Natural killer cell (primary cell): Measurements from ENCODE around the gene LRRC73. TPM values are rescaled to one million over a fixed set of nuclear protein-coding genes. Genes with fewer than 3 reads are reported as not detected.

Source experiments
- ATAC-seq, 3 donors: fragments of 150-1000 bp in 2 of 3; fragments of 200-7000 bp in 1 of 3; cut with Tn5 transposase; 1 replicate in 1 of 3; 2 replicates in 2 of 3; pipeline ENCODE4 v1.10.0; 2021; ENCODE audit warnings: mild to moderate bottlenecking in 2 of 3, moderate library complexity in 2 of 3
- DNase-seq, 2 donors: peaks; one replicate each; pipeline versions ENCODE4 v3.0.0 to v3.0.0-alpha.2; 2013 to 2021; ENCODE audit warnings: mixed read lengths in 1 of 2
- H3K27ac ChIP-seq: one replicate; pipeline ENCODE4 v1.5.1; 2013; ENCODE audit warnings: mild to moderate bottlenecking, low read length
- H3K27me3 ChIP-seq: one replicate; pipeline ENCODE4 v1.6.1; 2013; ENCODE audit warnings: low read length; ENCODE audit not compliant: control insufficient read depth, insufficient read depth
- H3K36me3 ChIP-seq: one replicate; pipeline ENCODE4 v1.6.1; 2013; ENCODE audit warnings: low read length; ENCODE audit not compliant: control insufficient read depth, insufficient read depth
- H3K4me1 ChIP-seq: one replicate; pipeline ENCODE4 v1.6.1; 2013; ENCODE audit warnings: low read length; ENCODE audit not compliant: control insufficient read depth, insufficient read depth
- H3K4me3 ChIP-seq: one replicate; pipeline ENCODE4 v1.5.1; 2013; ENCODE audit warnings: low read length
- H3K9me3 ChIP-seq: one replicate; pipeline ENCODE4 v1.6.1; 2013; ENCODE audit warnings: low read length; ENCODE audit not compliant: control insufficient read depth, insufficient read depth
- H3K27ac Mint-ChIP-seq, 2 donors: one replicate each; pipeline ENCODE4 v1.8.0; 2022; ENCODE audit warnings: mild to moderate bottlenecking in 2 of 2, mixed read lengths in 2 of 2, moderate library complexity in 1 of 2
- H3K27me3 Mint-ChIP-seq, 2 donors: one replicate each; pipeline ENCODE4 v1.8.0; 2022; ENCODE audit warnings: low read depth in 2 of 2, mixed read lengths in 2 of 2
- H3K36me3 Mint-ChIP-seq: one replicate; pipeline ENCODE4 v1.8.0; 2022; ENCODE audit warnings: mixed read lengths
- H3K4me1 Mint-ChIP-seq, 2 donors: one replicate each; pipeline ENCODE4 v1.8.0; 2022; ENCODE audit warnings: mixed read lengths in 2 of 2
- H3K4me3 Mint-ChIP-seq: one replicate; pipeline ENCODE4 v1.8.0; 2022; ENCODE audit warnings: mild to moderate bottlenecking, moderate library complexity, mixed read lengths
- H3K9me3 Mint-ChIP-seq, 2 donors: one replicate each; pipeline ENCODE4 v1.8.0; 2022; ENCODE audit warnings: mixed read lengths in 2 of 2
- WGBS: methylation state at CpG from one replicate; pipeline ENCODE4 v1.1.7; 2013; ENCODE audit warnings: missing lambda C conversion rate; ENCODE audit not compliant: insufficient coverage; 5-methylcytosine and 5-hydroxymethylcytosine counted together
- intact Hi-C: fragments of 100-400 bp; cut with micrococcal nuclease; formaldehyde crosslinking; loops from one replicate; pipeline ENCODE4 v1.14.2; 2022
- total RNA-seq, 4 donors: library from RNA; stranded (reverse); fragments of 120-200 nt in 1 of 4; gene quantifications; one replicate each; pipeline versions ENCODE4 v1.2.3 to v1.2.4, GENCODE V29; 2013 to 2022
- TF ChIP-seq, protein P1 (sequence below): fragments of 200-600 bp; IDR thresholded peaks from one replicate; pipeline ENCODE4 v1.8.0; 2022; ENCODE audit warnings: antibody characterized with exemption

The LRRC73 gene
- total RNA-seq, 3 donors from 2014 or later (not counting 1 experiment from before 2014, with no cell fraction given), result 0.24 to 0.68 (median 0.45) TPM

DNA sequence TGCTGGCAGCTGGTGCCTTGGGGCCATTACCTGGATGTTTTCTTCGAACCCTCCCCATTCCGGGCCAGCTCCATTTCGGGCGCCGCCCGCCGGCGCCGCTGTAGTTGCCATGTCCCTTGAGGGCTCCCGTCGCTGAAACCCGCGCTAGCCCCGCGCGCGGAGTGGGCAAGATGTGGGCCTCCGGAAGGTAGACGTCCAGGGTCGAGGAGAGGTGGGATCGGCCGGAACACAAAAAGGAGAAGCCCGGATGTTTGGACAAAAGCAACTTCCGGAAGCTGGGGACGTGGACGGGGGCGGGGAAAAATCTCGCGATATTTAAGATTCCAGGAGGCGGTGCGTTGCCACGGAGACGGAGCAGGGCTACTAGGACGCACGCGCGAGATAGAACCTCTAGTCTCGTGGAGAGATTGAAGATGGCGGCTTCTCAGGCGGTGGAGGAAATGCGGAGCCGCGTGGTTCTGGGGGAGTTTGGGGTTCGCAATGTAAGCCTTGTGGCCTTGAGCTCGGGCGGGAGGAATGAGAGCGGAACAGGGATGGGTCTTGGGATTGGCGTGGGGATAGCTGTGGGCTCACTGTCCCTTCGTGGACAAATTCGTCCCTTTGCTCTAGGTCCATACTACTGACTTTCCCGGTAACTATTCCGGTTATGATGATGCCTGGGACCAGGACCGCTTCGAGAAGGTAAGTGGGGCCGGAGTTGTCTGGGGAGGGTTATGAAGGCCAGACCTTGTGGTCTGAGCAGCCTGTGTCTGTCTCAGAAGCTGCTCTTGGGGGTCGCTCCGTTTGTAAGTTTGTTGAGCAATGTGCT is 6.8 kb upstream of the LRRC73 start, which contains the start of the genes POLR1C and YIPF3:
Gene POLR1C (plus strand): TSS at position 393 of the 808 bp plus-strand sequence. CDS start 21 bp downstream, at position 414.
Gene YIPF3 (minus strand): TSS at position 230 of the 808 bp plus-strand sequence. CDS start 119 bp downstream, at position 111.
- peak within 1 kb of the TSS; percentile 62 for H3K27ac ChIP-seq
- ATAC-seq (peak; percentile 94 to 95 (median 95)), DNase-seq (peak; percentile 95 to 99)
- H3K9me3 Mint-ChIP-seq, result no peaks in the 10 kb centered on the region
- peaks cover 56% of the 10 kb centered on the region for H3K36me3 ChIP-seq
- no peaks in the 10 kb centered on the region for H3K9me3 ChIP-seq
- 0% methylated on average over 57 of the region's 57 CpGs for WGBS
- H3K4me1 Mint-ChIP-seq, result peaks cover 1 to 14% of the 10 kb centered on the region in 2 donors
- H3K4me1 ChIP-seq, result peaks cover 26% of the 10 kb centered on the region
- H3K36me3 Mint-ChIP-seq, result peaks cover under 1% of the 10 kb centered on the region
- no peaks in the 10 kb centered on the region for H3K27me3 ChIP-seq
- no peaks in the 10 kb centered on the region for H3K27me3 Mint-ChIP-seq
- intact Hi-C loops, result loop anchor here (1.0 to 10.0 kb wide), 4 partner anchors 40 to 152 kb away; partner anchors contain the start of genes ABCC10, POLH, TJAP1 and XPO5
- H3K4me3 Mint-ChIP-seq, result no peak within 1 kb of the TSS
- no peak within 1 kb of the TSS for H3K27ac Mint-ChIP-seq
- H3K4me3 ChIP-seq, result peak within 1 kb of the TSS; percentile 86
- TF ChIP-seq, protein P1, sequence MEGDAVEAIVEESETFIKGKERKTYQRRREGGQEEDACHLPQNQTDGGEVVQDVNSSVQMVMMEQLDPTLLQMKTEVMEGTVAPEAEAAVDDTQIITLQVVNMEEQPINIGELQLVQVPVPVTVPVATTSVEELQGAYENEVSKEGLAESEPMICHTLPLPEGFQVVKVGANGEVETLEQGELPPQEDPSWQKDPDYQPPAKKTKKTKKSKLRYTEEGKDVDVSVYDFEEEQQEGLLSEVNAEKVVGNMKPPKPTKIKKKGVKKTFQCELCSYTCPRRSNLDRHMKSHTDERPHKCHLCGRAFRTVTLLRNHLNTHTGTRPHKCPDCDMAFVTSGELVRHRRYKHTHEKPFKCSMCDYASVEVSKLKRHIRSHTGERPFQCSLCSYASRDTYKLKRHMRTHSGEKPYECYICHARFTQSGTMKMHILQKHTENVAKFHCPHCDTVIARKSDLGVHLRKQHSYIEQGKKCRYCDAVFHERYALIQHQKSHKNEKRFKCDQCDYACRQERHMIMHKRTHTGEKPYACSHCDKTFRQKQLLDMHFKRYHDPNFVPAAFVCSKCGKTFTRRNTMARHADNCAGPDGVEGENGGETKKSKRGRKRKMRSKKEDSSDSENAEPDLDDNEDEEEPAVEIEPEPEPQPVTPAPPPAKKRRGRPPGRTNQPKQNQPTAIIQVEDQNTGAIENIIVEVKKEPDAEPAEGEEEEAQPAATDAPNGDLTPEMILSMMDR, result no peak

DNA sequence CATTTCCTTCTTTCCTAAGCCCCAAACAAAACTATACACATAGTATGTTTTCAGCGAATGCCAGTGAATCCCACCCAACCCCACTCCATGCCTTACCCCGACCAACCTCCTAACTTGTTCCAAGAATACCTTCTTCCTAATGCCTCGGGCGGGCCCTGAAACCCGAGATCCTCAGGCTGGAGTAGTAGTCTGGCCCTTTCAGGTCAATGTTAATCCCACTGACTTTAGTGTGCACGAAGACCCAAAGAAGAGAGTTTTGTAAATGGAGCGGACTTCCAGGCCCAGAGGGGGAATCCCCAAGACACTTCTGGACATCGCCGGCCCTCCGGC is 6.2 kb upstream of the LRRC73 start:
- no peaks in the 10 kb centered on the region for H3K27me3 Mint-ChIP-seq

DNA sequence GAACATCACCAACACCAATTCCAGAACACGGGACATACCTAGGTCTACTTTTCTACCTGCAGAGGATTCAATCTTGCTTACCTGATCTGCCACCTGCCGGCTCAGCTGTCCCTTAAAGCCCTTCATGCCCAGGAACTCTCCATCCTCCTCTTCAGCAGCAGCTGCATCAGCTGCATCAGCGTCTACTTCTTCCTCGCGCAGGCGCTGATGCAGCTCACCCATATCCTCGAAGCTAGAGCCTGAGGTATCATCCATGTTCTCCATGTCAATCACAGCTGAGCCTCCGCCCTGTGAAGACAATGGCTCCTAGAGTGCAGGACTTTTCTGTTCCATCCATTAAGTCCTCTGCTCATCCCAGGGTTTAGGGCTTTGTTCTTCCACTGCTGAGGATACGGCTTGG is 5.7 kb upstream of the LRRC73 start:
- no peak overlapping the region for H3K27ac ChIP-seq
- peaks cover 56% of the 10 kb centered on the region for H3K36me3 ChIP-seq
- H3K4me3 ChIP-seq, result peak overlapping the region; percentile 86
- no peak for DNase-seq
- H3K4me1 ChIP-seq, result peaks cover 27% of the 10 kb centered on the region
- Mint-ChIP-seq H3K4me1 (peaks cover 7 to 14% of the 10 kb centered on the region in 2 donors), H3K9me3 (no peaks in the 10 kb centered on the region), H3K27ac (no peak overlapping the region), H3K36me3 (peaks cover 6% of the 10 kb centered on the region), H3K27me3 (no peaks in the 10 kb centered on the region), H3K4me3 (no peak overlapping the region)
- no peaks in the 10 kb centered on the region for H3K9me3 ChIP-seq
- 89% methylated on average over 9 of the region's 9 CpGs for WGBS
- no peaks in the 10 kb centered on the region for H3K27me3 ChIP-seq
- intact Hi-C loops, result loop anchor here (5.0 to 10.0 kb wide), 3 partner anchors 39 to 151 kb away; partner anchors contain the start of genes POLH, TJAP1, XPO5 and ZNF318
- TF ChIP-seq, protein P1, result no peak
- ATAC-seq, result no peak

More for the DNA sequence above, 6.2 kb upstream of the LRRC73 start:
- no peaks in the 10 kb centered on the region for H3K9me3 Mint-ChIP-seq
- peak overlapping the region; percentile 60 for H3K27ac ChIP-seq
- H3K36me3 Mint-ChIP-seq, result peaks cover 6% of the 10 kb centered on the region
- H3K4me3 Mint-ChIP-seq, result no peak overlapping the region
- intact Hi-C loops, result loop anchor here (5.0 to 10.0 kb wide), 3 partner anchors 39 to 152 kb away; partner anchors contain the start of genes POLH, TJAP1, XPO5 and ZNF318
- no peaks in the 10 kb centered on the region for H3K27me3 ChIP-seq
- H3K36me3 ChIP-seq, result peaks cover 56% of the 10 kb centered on the region
- H3K27ac Mint-ChIP-seq, result no peak overlapping the region
- TF ChIP-seq, protein P1, result no peak
- H3K9me3 ChIP-seq, result no peaks in the 10 kb centered on the region
- ATAC-seq, result peak in 2 of 3 donors; percentile 6 to 11
- DNase-seq, result no peak
- peaks cover 26% of the 10 kb centered on the region for H3K4me1 ChIP-seq
- H3K4me3 ChIP-seq, result peak overlapping the region; percentile 86
- peaks cover 7 to 14% of the 10 kb centered on the region in 2 donors for H3K4me1 Mint-ChIP-seq
- under 1% methylated on average over 10 of the region's 10 CpGs for WGBS
